Peyer's patch (tissue), 4 donors: ENCODE data around the gene FITM2. TPM values are rescaled to one million over a fixed set of nuclear protein-coding genes. Genes with fewer than 3 reads are reported as not detected.

Source experiments
- DNase-seq, 3 donors: peaks; one replicate each; pipeline ENCODE4 v3.0.0-alpha.2; 2017 to 2019
- H3K27ac ChIP-seq, 4 donors: fragments of 200-600 bp; sonication (generic); one replicate each; pipeline ENCODE4 v1.5.1; 2016 to 2019
- H3K27me3 ChIP-seq, 2 donors: fragments of 200-600 bp; sonication (generic); one replicate each; pipeline ENCODE4 v1.5.1; 2019
- H3K36me3 ChIP-seq, 3 donors: fragments of 200-600 bp; sonication (generic); one replicate each; pipeline ENCODE4 v1.5.1; 2016 to 2019
- H3K4me1 ChIP-seq, 4 donors: fragments of 200-600 bp; sonication (generic); one replicate each; pipeline ENCODE4 v1.5.1; 2016 to 2019
- H3K4me3 ChIP-seq, 4 donors: fragments of 200-600 bp; sonication (generic); 1 replicate in 3 of 4; 2 replicates in 1 of 4; pipeline ENCODE4 v1.5.1; 2016 to 2019; ENCODE audit warnings: mild to moderate bottlenecking in 1 of 4
- H3K9me3 ChIP-seq, 4 donors: fragments of 200-600 bp; sonication (generic); one replicate each; pipeline ENCODE4 v1.5.1; 2016 to 2019; ENCODE audit warnings: mild to moderate bottlenecking in 1 of 4
- CTCF ChIP-seq, 6 experiments: fragments of 450-650 bp in 4 of 6; fragments of 200-600 bp in 2 of 6; sonication (generic) in 1 of 6; IDR thresholded peaks; one replicate each; pipeline ENCODE4 v1.5.1; 2017 to 2019; ENCODE audit warnings: antibody characterized with exemption in 6 of 6, mild to moderate bottlenecking in 3 of 6, moderate library complexity in 1 of 6
- POLR2A ChIP-seq, 2 donors: fragments of 450-650 bp; IDR thresholded peaks; one replicate each; pipeline ENCODE4 v1.5.1; 2017; ENCODE audit warnings: antibody characterized with exemption in 2 of 2, mild to moderate bottlenecking in 2 of 2, moderate library complexity in 2 of 2
- total RNA-seq, 4 donors: library from RNA; depleted of rRNA; stranded (reverse); fragments of >200 nt; gene quantifications; one replicate each; pipeline ENCODE4 v1.1.0, GENCODE V29; 2016

The FITM2 gene
- total RNA-seq, 4 donors from 2014 or later: 8.7 to 11.7 (median 10.8) TPM

- Histone ChIP-seq H3K36me3 (no peaks in the 10 kb centered on the region), H3K4me3 (no peak overlapping the region), H3K27me3 (no peaks in the 10 kb centered on the region), H3K4me1 (no peaks in the 10 kb centered on the region), H3K9me3 (no peaks in the 10 kb centered on the region), H3K27ac (no peak overlapping the region)
- no peak for TF ChIP-seq CTCF (IDR thresholded peaks at IDR 0.05)
- TF ChIP-seq POLR2A (IDR thresholded peaks at IDR 0.05): no peak
- DNase-seq: no peak
These were observed 34.1 kb upstream of the FITM2 start for GRCh38 chr20:44345147-44345546.

- no peak overlapping the region for H3K4me3 ChIP-seq
- TF ChIP-seq POLR2A (IDR thresholded peaks at IDR 0.05) (no peak), CTCF (IDR thresholded peaks at IDR 0.05) (no peak)
- DNase-seq: no peak
- H3K4me1 ChIP-seq: no peaks in the 10 kb centered on the region
- no peaks in the 10 kb centered on the region for H3K9me3 ChIP-seq
- no peak overlapping the region for H3K27ac ChIP-seq
- no peaks in the 10 kb centered on the region for H3K27me3 ChIP-seq
- no peaks in the 10 kb centered on the region for H3K36me3 ChIP-seq
These were observed 33.7 kb upstream of the FITM2 start for GRCh38 chr20:44344723-44345122.

GRCh38 chr20:44343162-44343675 is 32.2 kb upstream of the FITM2 start:
- H3K27me3 ChIP-seq: no peaks in the 10 kb centered on the region
- no peak overlapping the region for H3K27ac ChIP-seq
- TF ChIP-seq POLR2A (IDR thresholded peaks at IDR 0.05): no peak
- TF ChIP-seq CTCF (IDR thresholded peaks at IDR 0.05): no peak
- no peaks in the 10 kb centered on the region for H3K36me3 ChIP-seq
- no peaks in the 10 kb centered on the region for H3K4me1 ChIP-seq
- H3K9me3 ChIP-seq: no peaks in the 10 kb centered on the region
- no peak overlapping the region for H3K4me3 ChIP-seq
- no peak for DNase-seq

DNA sequence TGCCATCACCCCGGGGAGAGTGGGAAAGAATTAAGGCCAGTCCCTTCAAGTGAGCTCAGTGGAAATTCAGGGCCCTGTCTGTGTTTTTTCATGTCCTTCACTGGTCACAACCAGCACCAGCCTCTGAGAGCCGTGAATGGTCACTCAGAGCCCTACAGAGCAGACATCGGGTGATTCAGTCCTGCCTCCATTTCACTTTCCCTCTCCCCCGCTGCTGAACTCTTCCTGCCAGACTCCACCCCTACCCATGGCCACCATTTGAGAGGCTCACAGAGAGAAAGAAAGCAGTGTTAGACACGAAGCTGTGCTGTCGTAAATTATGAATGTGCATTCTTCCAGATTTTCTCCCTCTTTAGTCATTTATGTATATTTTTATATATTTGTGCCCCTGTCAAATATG is 31.2 kb upstream of the FITM2 start:
- Histone ChIP-seq H3K27ac (no peak overlapping the region), H3K27me3 (no peaks in the 10 kb centered on the region), H3K4me1 (no peaks in the 10 kb centered on the region), H3K36me3 (no peaks in the 10 kb centered on the region), H3K4me3 (no peak overlapping the region), H3K9me3 (no peaks in the 10 kb centered on the region)
- DNase-seq: no peak
- TF ChIP-seq CTCF (IDR thresholded peaks at IDR 0.05) (no peak), POLR2A (IDR thresholded peaks at IDR 0.05) (no peak)

DNA sequence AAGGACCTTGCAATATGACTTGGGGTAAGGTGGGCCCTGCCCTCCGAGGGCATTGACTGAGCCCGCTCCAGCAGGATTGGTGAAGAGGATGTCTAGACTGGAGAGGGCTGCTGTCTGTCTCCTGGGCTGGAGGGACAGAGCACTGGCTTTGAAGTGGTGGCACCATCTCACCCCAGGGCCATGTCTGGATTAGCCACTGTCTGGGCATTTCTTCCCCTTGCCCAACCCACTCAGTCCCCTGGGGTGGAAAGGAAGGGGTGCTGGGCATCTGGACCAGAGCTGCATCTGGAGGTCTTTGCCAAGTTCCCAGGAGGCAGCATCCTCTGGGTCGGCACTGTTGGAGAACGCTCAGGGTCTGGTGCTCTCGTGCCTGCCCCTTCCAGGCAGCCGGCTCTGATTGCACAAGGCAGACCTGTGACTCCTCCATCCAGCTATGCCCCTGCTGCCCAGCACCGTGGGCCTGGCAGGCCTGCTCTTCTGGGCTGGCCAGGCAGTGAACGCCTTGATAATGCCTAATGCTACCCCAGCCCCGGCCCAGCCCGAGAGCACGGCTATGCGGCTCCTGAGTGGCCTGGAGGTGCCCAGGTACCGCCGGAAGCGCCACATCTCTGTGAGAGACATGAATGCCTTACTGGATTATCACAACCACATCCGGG is 25.9 kb upstream of the FITM2 start, which contains the start of gene R3HDML:
TSS of gene R3HDML (plus strand) at position 319 of the 656 bp plus-strand sequence. CDS start at position 434, 115 bp downstream.
- no peaks in the 10 kb centered on the region for H3K36me3 ChIP-seq
- no peak for DNase-seq
- H3K27me3 ChIP-seq: no peaks in the 10 kb centered on the region
- TF ChIP-seq CTCF (IDR thresholded peaks at IDR 0.05): no peak
- no peaks in the 10 kb centered on the region for H3K4me1 ChIP-seq
- H3K4me3 ChIP-seq: no peak within 1 kb of the TSS
- no peak within 1 kb of the TSS for H3K27ac ChIP-seq
- no peaks in the 10 kb centered on the region for H3K9me3 ChIP-seq
